Measurements from ENCODE around the gene DGKI. TPM values are rescaled to one million over a fixed set of nuclear protein-coding genes. Genes with fewer than 3 reads are reported as not detected.

The DGKI gene
- total RNA-seq, 4 donors from 2014 or later: 0.66 to 2.9 (median 1.7) TPM

DNA sequence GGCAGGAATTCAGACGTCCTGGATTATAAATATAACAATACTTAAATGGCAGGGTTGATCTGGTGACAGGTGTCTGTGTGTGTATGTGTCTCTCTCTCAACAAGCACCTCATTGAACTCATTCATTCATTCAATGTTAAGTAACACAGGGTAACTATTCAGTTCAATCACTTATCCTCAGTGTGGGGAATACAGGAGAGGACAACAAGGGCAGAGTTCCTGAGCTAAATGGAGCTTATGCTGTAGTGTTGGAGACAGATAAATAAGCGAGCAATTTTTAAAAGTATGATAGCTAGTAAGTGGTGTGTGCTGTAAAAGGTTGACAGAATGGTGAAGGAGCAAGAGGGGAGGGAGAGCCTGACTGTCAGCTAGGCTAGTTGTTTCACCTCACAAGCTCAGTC is 178.4 kb downstream of the DGKI start:
- no peak for TF ChIP-seq EP300 (IDR thresholded peaks at IDR 0.05)
- TF ChIP-seq POLR2AphosphoS5 (IDR thresholded peaks at IDR 0.05): no peak
- TF ChIP-seq, protein P1, sequence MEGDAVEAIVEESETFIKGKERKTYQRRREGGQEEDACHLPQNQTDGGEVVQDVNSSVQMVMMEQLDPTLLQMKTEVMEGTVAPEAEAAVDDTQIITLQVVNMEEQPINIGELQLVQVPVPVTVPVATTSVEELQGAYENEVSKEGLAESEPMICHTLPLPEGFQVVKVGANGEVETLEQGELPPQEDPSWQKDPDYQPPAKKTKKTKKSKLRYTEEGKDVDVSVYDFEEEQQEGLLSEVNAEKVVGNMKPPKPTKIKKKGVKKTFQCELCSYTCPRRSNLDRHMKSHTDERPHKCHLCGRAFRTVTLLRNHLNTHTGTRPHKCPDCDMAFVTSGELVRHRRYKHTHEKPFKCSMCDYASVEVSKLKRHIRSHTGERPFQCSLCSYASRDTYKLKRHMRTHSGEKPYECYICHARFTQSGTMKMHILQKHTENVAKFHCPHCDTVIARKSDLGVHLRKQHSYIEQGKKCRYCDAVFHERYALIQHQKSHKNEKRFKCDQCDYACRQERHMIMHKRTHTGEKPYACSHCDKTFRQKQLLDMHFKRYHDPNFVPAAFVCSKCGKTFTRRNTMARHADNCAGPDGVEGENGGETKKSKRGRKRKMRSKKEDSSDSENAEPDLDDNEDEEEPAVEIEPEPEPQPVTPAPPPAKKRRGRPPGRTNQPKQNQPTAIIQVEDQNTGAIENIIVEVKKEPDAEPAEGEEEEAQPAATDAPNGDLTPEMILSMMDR (IDR thresholded peaks at IDR 0.05): no peak
- TF ChIP-seq POLR2A (IDR thresholded peaks at IDR 0.05; ENCODE audit: low read depth): no peak

GRCh38 chr7:137667633-137668387 is 179.0 kb downstream of the DGKI start:
- intact Hi-C loops (cut with DNase I): loop anchor here (10.0 kb wide), 1 partner anchor 157 kb away; no protein-coding TSS in a partner anchor
- H3K27ac ChIP-seq (replicated peaks in 1 of 4): no peak overlapping the region
- H3K4me3 ChIP-seq: no peak overlapping the region
- no peaks in the 10 kb centered on the region for H3K9me3 ChIP-seq
- no peaks in the 10 kb centered on the region for H3K36me3 ChIP-seq
- DNase-seq (ENCODE audit: extremely low spot score): no peak
- no peaks in the 10 kb centered on the region for H3K27me3 ChIP-seq
- peaks cover 0 to 16% (median 6%) of the 10 kb centered on the region in 4 donors for H3K4me1 ChIP-seq
- TF ChIP-seq, protein P1 (IDR thresholded peaks at IDR 0.05): no peak
- no peak for TF ChIP-seq POLR2A (IDR thresholded peaks at IDR 0.05; ENCODE audit: low read depth)
- no peak for TF ChIP-seq POLR2AphosphoS5 (IDR thresholded peaks at IDR 0.05)
- no peak for TF ChIP-seq EP300 (IDR thresholded peaks at IDR 0.05)
- WGBS: 52% methylated on average over 5 of the region's 5 CpGs

More for the DNA sequence above, 178.4 kb downstream of the DGKI start:
- no peaks in the 10 kb centered on the region for H3K36me3 ChIP-seq
- H3K4me3 ChIP-seq: no peak overlapping the region
- H3K27me3 ChIP-seq: no peaks in the 10 kb centered on the region
- 37% methylated on average over 2 of the region's 2 CpGs for WGBS
- no peak overlapping the region for H3K27ac ChIP-seq (replicated peaks in 1 of 4)
- H3K4me1 ChIP-seq: peaks cover 0 to 16% (median 6%) of the 10 kb centered on the region in 4 donors
- intact Hi-C loops (cut with DNase I): loop anchor here (10.0 kb wide), 1 partner anchor 156 kb away; no protein-coding TSS in a partner anchor
- DNase-seq (ENCODE audit: extremely low spot score): no peak
- H3K9me3 ChIP-seq: no peaks in the 10 kb centered on the region

DNA sequence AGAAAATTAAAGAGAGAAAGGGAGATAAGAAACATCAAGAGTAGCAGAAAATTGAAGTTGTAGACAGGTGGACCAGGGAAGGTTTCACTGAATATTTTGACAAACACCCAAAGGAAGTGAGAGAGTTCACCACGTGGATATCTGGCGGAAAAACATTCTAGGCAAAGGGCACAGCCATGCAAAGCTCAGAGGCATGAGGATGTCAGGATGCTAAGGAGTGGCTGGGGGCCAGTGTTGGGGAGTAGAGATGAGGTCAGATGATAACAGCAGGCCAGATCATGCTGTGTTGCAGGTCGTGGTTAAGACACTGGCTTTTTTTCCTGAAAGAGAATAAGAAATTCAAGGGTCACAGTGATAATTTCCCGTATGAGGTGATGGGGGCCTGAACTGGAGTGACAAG is 181.9 kb downstream of the DGKI start:
- 65% methylated on average over 4 of the region's 4 CpGs for WGBS
- intact Hi-C loops (cut with DNase I): loop anchor here (10.0 kb wide), 1 partner anchor 160 kb away; no protein-coding TSS in a partner anchor
- DNase-seq (ENCODE audit: extremely low spot score): no peak

DNA sequence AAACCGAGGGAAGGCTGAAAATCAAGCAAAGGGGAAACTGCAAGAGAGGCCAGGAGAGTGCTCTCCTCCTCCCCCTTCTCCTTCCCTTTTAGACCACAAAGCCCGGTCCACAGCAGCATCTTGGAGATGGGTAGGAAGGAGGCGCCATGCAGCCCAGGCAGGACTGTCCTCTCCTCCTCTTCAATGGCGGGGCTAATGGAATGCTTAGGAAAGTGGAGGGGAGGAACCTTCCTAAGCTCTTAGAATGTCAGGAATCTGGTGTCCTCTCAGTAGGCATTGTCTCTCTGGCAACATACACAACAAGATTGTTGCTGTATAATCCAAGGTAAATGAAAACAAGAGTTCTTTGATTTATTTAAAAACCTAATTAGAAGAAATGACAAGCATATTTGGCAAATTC is 185.1 kb downstream of the DGKI start:
- Histone ChIP-seq H3K4me1 (peaks cover 2 to 14% (median 5%) of the 10 kb centered on the region in 4 donors), H3K9me3 (no peaks in the 10 kb centered on the region), H3K4me3 (no peak overlapping the region), H3K27ac (replicated peaks in 1 of 4) (no peak overlapping the region), H3K36me3 (no peaks in the 10 kb centered on the region), H3K27me3 (no peaks in the 10 kb centered on the region)
- WGBS: 84% methylated on average over 4 of the region's 4 CpGs
- TF ChIP-seq POLR2A (IDR thresholded peaks at IDR 0.05; ENCODE audit: low read depth) (no peak), POLR2AphosphoS5 (IDR thresholded peaks at IDR 0.05) (no peak)
- no peak for DNase-seq (ENCODE audit: extremely low spot score)
- intact Hi-C loops (cut with DNase I): loop anchor here (10.0 kb wide), 1 partner anchor 163 kb away; no protein-coding TSS in a partner anchor

More for the DNA sequence above, 181.9 kb downstream of the DGKI start:
- no peak overlapping the region for H3K27ac ChIP-seq (replicated peaks in 1 of 4)
- H3K36me3 ChIP-seq: no peaks in the 10 kb centered on the region
- TF ChIP-seq, protein P1 (IDR thresholded peaks at IDR 0.05): no peak
- TF ChIP-seq POLR2AphosphoS5 (IDR thresholded peaks at IDR 0.05): no peak
- no peak for TF ChIP-seq POLR2A (IDR thresholded peaks at IDR 0.05; ENCODE audit: low read depth)
- no peak for TF ChIP-seq EP300 (IDR thresholded peaks at IDR 0.05)
- no peaks in the 10 kb centered on the region for H3K9me3 ChIP-seq
- H3K4me3 ChIP-seq: no peak overlapping the region
- peaks cover 0 to 16% (median 6%) of the 10 kb centered on the region in 4 donors for H3K4me1 ChIP-seq
- H3K27me3 ChIP-seq: no peaks in the 10 kb centered on the region

GRCh38 chr7:137658190-137658900 is 188.4 kb downstream of the DGKI start:
- Histone ChIP-seq H3K27ac (replicated peaks in 1 of 4) (no peak overlapping the region), H3K27me3 (no peaks in the 10 kb centered on the region), H3K36me3 (no peaks in the 10 kb centered on the region), H3K9me3 (no peaks in the 10 kb centered on the region), H3K4me3 (no peak overlapping the region), H3K4me1 (peaks cover 4 to 21% (median 9%) of the 10 kb centered on the region in 4 donors)
- WGBS: 86% methylated on average over 9 of the region's 9 CpGs
- DNase-seq (ENCODE audit: extremely low spot score): no peak
- intact Hi-C loops (cut with DNase I): no loop called here
- TF ChIP-seq, protein P1 (IDR thresholded peaks at IDR 0.05): no peak
- TF ChIP-seq POLR2A (IDR thresholded peaks at IDR 0.05; ENCODE audit: low read depth) (no peak), POLR2AphosphoS5 (IDR thresholded peaks at IDR 0.05) (peak in 1 of 2 donors; percentile 20), EP300 (IDR thresholded peaks at IDR 0.05) (no peak)
